GM12873 (cell line): ENCODE results near the gene CSTPP1.

ENCODE experiments used
- CTCF ChIP-seq: IDR thresholded peaks from 2 replicates; pipeline ENCODE4 v1.5.1; 2012; ENCODE audit warnings: low read depth, mild to moderate bottlenecking, moderate library complexity, low read length, control low read depth; ENCODE audit not compliant: insufficient read depth; ENCODE audit errors: missing control alignments

The CSTPP1 gene

GRCh38 chr11:46948378-46949131 is 12.0 kb downstream of the CSTPP1 start:
- no peak for TF ChIP-seq CTCF

GRCh38 chr11:46949297-46949696 is 12.7 kb downstream of the CSTPP1 start:
- TF ChIP-seq CTCF: no peak

GRCh38 chr11:46951864-46952263 is 15.3 kb downstream of the CSTPP1 start:
- TF ChIP-seq CTCF: no peak

- TF ChIP-seq CTCF: no peak
Measured at GRCh38 chr11:46952553-46952952, 16.0 kb downstream of the CSTPP1 start.

- TF ChIP-seq CTCF: no peak
Measured at GRCh38 chr11:46953093-46953492, 16.5 kb downstream of the CSTPP1 start.

- TF ChIP-seq CTCF: no peak
Measured at GRCh38 chr11:46958777-46959176, 22.2 kb downstream of the CSTPP1 start.

- no peak for TF ChIP-seq CTCF
Measured at GRCh38 chr11:46961041-46961440, 24.5 kb downstream of the CSTPP1 start.

- no peak for TF ChIP-seq CTCF
Measured at GRCh38 chr11:46963844-46964243, 27.3 kb downstream of the CSTPP1 start.
